NCI-H2107 (cell line): ENCODE measurements around the gene PRKAR1B.

Source experiments
- DNase-seq: peaks from one replicate; lab custom pipeline; 2025; lab: John Stamatoyannopoulos, UW

The PRKAR1B gene

GRCh38 chr7:540997-541396 is 186.1 kb downstream of the PRKAR1B start:
- no peak for DNase-seq

- DNase-seq: no peak
Measured at GRCh38 chr7:540579-540978, 186.5 kb downstream of the PRKAR1B start.

GRCh38 chr7:539731-540411 is 187.2 kb downstream of the PRKAR1B start:
- DNase-seq: no peak

DNA sequence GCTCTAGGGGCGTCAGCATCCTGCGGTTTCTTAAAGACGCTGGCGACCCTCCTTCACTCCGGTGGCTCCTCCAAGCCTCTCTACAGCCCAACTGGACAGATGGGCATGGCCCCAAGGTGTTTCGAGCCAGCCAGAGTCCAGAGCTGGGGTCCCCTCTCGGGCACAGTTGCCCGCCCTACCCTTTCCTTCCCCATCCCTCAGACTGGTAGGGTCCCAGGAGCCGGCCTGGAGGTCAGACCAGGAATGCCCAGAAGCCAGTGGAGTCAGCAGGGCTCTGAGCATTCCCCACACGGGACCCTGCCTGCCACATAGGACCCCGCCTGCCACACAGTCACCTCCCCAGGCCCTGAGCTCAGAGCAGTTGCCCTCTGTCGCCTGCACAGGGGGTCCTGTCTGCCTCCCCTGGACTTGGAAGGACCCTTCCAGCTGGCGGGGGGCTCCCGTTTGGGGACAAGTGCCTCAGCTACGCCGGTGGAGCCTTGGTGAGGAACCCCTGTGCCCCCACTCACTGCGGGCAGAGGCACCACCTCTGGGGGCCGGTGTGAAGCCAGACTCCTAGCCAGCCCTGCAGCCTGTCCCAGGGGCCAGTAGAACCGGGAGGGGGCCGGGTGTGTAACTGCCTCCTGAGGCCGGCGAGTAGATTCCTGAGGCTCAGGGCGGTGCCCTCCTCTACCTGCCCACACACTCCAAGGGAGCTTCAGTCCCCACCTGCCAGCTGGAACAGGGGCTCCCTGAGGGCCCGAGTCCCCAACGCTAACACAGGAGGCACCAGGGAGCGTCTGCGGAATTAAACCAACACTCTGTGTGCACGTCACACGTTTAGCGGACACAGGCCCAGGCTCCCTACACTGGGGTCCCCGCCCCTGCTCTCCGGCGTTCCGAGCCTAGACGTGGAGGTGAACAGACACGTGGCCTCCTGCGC is 188.1 kb downstream of the PRKAR1B start:
- no peak for DNase-seq

GRCh38 chr7:537911-538634 is 189.0 kb downstream of the PRKAR1B start:
- DNase-seq: no peak

DNA sequence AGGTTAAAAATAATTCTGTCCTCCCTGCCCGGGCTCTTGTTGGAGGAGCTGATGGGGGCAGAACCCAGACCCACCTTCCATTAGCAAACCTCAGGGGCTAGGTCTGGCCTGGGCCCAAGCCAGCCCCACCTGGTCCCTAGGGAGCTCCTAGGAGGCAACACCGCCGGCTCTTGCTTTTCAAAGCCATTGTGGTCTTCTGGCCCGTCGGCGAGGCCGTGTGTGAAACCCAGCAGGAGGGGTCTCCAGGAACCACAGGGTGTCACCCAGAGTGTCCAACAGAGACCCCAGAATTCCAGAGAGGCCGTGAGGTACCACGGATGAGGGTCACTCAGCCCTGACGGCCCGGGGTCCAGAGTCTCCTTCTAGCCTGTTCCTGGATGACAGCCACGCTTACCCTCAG is 190.8 kb downstream of the PRKAR1B start:
- no peak for DNase-seq

DNA sequence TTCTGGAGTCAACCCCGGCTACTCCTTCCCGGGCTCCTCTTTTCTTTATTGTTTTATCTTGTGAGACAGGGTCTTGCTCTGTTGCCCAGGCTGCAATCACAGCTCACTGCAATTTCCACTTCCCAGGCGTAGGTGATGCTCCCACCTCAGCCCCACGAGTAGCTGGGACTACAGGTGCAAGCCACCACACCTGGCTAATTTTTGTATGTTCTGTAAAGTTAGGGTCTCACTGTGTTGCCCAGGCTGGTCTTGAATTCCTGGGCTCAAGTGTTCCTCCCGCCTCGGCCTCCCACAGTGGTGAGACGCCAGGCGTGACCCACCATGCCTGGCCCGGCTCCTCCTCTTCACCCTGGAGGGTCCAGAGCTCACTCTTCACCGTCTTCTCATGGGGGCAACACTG is 192.1 kb downstream of the PRKAR1B start:
- no peak for DNase-seq

DNA sequence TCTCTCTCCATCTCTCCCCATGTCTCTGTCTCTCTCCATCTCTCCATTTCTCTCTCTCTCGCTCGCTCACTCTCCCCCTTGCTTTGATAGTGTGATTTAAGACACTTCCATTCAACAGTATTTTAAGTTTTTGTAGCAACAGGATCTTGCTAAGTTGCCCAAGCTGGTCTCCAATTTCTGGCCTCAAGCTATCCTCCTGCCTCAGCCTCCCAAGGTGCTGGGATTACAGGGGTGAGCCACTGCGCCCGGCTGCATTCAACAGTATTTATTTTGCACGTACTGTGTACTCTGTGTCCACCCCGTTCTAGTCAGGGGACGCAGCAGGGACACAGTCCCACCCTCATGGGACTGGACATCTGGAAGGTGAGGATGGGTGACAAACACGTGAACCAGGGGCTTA is 193.0 kb downstream of the PRKAR1B start:
- no peak for DNase-seq

DNA sequence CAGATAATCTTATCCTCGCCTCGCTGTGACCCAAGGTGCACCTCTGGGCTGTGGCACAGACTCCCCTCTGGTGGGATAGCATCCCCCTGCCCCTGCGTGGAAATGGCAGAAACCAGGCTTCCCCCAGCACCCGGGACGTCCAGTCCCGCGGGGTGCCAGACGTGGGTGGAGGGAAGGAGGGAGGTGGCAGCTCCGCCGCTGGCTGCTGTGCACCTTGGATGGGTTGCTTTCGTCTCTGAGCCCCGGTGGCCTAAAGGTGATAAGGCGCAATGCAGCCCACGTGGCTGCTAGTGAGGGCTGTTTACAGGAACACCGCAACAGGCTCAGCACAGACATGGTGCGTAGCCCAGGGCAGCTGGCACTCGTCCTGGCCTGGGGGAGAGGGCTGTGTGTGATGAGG is 193.8 kb downstream of the PRKAR1B start:
- DNase-seq: no peak

DNA sequence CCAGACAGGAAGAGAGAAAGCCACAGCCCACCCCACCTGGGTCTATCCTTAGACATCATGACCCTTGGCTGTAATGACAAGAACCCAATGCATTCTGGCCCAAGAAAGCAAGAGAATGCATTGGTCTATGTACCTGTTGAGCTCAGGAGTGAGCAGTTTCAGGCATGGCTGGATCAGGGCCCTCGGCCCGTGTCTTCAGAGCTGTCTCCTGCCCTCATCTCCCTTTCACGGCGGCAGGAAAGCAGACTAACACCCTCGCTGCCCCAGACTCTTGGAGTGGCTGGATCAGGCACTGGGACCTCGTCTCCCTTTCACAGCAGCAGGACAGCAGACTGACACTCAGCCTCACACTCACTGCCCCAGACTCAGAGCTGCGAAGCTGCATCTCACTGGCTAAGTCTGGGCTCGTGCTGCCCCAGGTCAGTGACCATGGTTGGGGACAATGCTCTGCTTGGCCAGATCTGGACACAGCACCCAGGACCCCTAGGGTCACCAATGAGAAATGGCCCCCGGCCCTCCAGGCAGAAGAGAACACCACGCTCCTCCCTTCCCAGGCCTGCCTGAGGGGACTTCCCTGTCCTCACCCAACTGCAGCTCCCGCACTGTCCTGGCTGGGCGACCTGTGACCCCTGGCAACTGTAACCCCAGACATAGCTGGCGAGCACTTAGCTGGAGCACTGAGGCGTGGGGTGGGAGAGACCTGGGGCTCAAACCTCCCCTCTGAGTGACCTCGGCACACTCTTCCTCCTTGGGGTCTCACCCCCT is 194.5 kb downstream of the PRKAR1B start:
- DNase-seq: no peak

DNA sequence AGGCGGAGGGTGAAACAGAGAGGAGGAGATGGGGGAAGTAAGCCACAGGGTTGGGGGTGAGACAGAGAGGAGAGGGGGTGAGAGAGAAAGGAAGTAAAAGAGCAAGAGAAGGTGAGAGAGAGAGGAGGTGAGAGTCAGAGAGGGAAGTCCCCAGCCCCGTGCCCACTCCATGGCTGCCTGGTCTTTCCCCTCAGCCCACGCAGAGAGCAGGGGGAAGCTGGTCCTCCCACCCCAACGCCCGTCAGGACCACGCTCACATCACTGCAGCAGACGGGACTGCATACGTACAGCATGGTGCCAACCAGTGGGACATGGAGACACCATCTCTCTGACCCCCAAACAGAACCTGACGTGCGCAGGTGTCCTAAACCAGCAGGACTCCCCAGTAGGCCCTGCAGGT is 195.3 kb downstream of the PRKAR1B start:
- no peak for DNase-seq

DNA sequence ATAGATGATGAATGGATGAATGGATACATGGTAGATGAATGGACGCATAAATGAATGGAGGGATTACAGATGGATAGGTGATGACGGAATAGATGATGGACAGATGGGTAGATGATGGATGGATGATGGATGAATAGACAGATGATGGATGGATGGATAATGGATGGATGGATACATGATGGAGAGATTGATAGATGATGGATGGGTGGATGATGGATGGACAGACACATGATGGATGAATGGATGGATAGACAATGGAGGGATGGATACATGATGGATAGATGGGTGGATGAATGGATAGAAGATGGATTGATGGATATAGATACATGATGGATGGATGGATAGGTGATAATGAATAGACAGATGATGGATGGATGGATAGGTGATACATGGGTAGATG is 198.6 kb downstream of the PRKAR1B start:
- no peak for DNase-seq

DNA sequence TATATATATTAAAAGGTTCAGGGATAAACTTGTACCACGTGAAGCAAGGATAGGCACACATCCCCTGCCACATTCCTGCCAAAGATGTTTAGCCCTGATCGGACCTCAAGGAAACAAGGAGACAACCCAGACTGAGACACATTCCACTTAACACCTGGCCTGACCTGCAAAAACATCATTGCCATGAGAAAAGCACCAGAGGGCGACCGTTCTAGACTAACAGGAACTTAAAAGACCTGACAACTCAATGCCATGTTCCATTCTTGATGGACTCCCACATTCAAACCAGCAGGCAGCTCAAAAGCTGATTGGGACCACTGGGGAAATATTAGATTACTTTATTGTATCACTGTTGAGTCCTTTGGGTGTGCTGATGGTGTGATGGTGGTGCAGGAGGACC is 199.4 kb downstream of the PRKAR1B start:
- no peak for DNase-seq

GRCh38 chr7:526460-527034 is 200.5 kb downstream of the PRKAR1B start:
- DNase-seq: no peak

- DNase-seq: no peak
Measured at GRCh38 chr7:525740-526139, 201.3 kb downstream of the PRKAR1B start.

DNA sequence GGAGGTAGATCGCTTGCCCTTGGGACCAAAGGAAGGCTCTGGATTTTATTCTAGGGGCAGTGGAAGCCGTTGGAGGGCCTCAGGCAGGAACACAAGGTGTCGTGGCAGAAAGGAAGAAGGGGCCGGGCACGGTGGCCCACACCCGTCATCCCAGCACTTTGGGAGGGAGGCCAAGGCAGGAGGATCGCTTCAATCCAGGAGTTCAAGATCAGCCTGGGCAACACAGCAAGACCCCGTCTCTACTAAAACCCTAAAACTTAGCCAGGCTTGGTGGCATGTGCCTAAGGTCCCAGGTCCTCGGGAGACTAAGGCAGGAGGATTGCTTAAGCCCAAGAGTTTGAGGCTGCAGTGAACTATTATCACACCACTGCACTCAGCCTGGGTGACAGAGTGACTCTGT is 202.3 kb downstream of the PRKAR1B start:
- no peak for DNase-seq

- DNase-seq: no peak
Measured at GRCh38 chr7:523347-524336, 203.4 kb downstream of the PRKAR1B start.

GRCh38 chr7:522951-523314 is 204.1 kb downstream of the PRKAR1B start:
- DNase-seq: no peak

DNA sequence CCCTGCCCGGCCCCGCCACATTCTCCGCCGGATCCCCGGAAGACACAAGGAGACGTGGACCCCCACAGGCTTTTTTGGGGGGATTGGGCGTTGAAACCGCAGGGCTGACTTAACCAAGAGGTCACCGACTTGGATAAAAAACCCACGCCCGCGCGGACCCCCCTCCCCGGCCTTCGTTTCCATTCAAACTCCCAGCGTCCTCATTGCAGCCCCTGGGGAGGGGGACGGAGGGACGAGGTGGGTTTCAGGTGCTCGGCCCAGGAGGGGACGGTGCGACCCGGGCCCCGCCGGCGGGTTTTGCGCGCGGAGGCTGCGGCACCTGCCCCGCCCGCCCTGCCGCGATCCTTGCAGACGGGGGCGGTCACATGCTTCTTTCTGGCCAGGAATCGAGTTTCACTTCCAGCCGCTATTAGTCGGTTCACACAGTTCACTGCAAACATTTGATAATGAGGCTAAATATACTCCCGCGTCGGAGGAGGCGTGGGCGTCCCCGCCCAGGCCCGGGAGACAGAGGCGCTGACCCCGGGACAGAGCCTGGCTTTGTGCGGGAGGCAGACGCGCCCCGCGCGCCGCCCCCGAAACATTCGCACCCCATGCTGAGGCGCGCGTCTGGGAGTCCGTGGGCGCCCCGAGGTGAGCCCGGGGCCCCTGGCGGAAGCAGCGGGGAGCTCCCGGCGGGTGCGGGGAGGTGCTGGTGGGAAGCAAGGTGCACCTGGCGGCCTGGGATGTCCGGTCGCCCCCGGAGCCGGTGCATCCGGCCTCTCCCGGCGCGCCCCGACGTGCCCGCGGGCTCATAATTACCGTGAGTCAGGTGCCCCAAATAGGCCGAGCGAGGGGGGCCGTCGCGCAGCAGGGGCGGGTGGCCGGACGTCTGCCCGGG is 204.8 kb downstream of the PRKAR1B start:
- DNase-seq: no peak
